22Rv1 (cell line): ENCODE data around the gene RIC1.
"Not testable (repeated sequence)": the region's sequence is repeated elsewhere in the genome, so short reads cannot be mapped to it uniquely, and the experiment has no call there.

Experiments used
- ZFX ChIP-seq: fragments of 450-650 bp; IDR thresholded peaks from 2 replicates; pipeline ENCODE4 v1.6.1; 2017; ENCODE audit warnings: antibody characterized with exemption, borderline replicate concordance
- TF ChIP-seq, protein P1 (sequence below): fragments of 450-650 bp; IDR thresholded peaks from 2 replicates; pipeline ENCODE4 v1.5.1; 2017; ENCODE audit warnings: mild to moderate bottlenecking

DNA sequence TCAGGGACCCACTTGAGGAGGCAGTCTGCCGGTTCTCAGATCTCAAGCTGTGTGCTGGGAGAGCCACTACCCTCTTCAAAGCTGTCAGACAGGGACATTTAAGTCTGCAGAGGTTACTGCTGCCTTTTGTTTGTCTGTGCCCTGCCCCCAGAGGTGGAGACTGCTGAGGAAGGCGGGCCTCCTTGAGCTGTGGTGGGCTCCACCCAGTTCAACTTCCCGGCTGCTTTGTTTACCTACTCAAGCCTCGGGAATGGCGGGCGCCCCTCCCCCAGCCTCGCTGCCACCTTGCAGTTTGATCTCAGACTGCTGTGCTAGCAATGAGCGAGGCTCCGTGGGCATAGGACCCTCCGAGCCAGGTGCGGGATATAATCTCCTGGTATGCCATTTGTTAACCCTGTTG lies 54.7 kb downstream of the RIC1 start:
- TF ChIP-seq, protein P1, sequence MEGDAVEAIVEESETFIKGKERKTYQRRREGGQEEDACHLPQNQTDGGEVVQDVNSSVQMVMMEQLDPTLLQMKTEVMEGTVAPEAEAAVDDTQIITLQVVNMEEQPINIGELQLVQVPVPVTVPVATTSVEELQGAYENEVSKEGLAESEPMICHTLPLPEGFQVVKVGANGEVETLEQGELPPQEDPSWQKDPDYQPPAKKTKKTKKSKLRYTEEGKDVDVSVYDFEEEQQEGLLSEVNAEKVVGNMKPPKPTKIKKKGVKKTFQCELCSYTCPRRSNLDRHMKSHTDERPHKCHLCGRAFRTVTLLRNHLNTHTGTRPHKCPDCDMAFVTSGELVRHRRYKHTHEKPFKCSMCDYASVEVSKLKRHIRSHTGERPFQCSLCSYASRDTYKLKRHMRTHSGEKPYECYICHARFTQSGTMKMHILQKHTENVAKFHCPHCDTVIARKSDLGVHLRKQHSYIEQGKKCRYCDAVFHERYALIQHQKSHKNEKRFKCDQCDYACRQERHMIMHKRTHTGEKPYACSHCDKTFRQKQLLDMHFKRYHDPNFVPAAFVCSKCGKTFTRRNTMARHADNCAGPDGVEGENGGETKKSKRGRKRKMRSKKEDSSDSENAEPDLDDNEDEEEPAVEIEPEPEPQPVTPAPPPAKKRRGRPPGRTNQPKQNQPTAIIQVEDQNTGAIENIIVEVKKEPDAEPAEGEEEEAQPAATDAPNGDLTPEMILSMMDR, result not testable (repeated sequence)
- not testable (repeated sequence) for TF ChIP-seq ZFX
